Neural cell (in vitro differentiated cells): Measurements from ENCODE around the gene GBX2. TPM values are rescaled to one million over a fixed set of nuclear protein-coding genes. Genes with fewer than 3 reads are reported as not detected.

Experiments
- H2AFZ ChIP-seq: fragments of 200-600, 300-800 bp; sonication (generic), shearing (Covaris generic); 2 replicates; pipeline ENCODE4 v1.6.0; 2014; ENCODE audit warnings: low read depth, mild to moderate bottlenecking, antibody characterized with exemption, low read length, moderate library complexity
- H3F3A ChIP-seq: fragments of 200-600 bp; shearing (Covaris generic); 2 replicates; pipeline ENCODE4 v1.6.1; 2016; ENCODE audit warnings: mild to moderate bottlenecking, moderate library complexity, mixed read lengths, antibody characterized with exemption, low read length; ENCODE audit not compliant: insufficient read depth, poor library complexity, severe bottlenecking
- H3K27ac ChIP-seq: fragments of 200-600, 300-800 bp; sonication (generic), shearing (Covaris generic); 2 replicates; pipeline ENCODE4 v1.5.1; 2014; ENCODE audit warnings: mild to moderate bottlenecking, low read length, moderate library complexity
- H3K27me3 ChIP-seq: fragments of 300-800, 200-600 bp; sonication (generic), shearing (Covaris generic); 2 replicates; pipeline ENCODE4 v1.6.0; 2014; ENCODE audit warnings: mild to moderate bottlenecking, low read depth, low read length, moderate library complexity; ENCODE audit not compliant: insufficient read depth
- H3K36me3 ChIP-seq: fragments of 300-800, 200-600 bp; sonication (generic), shearing (Covaris generic); 2 replicates; pipeline ENCODE4 v1.5.1; 2014; ENCODE audit warnings: mild to moderate bottlenecking, antibody characterized with exemption, low read length, moderate library complexity; ENCODE audit not compliant: insufficient read depth
- H3K4me2 ChIP-seq: fragments of 300-800, 200-600 bp; sonication (generic), shearing (Covaris generic); 2 replicates; pipeline ENCODE4 v1.6.0; 2014; ENCODE audit warnings: mild to moderate bottlenecking, low read length
- H3K4me3 ChIP-seq: fragments of 300-800, 200-600 bp; sonication (generic), shearing (Covaris generic); 2 replicates; pipeline ENCODE4 v1.5.1; 2014; ENCODE audit warnings: mild to moderate bottlenecking, low read length, moderate library complexity
- H3K79me2 ChIP-seq: fragments of 200-600 bp; shearing (Covaris generic); replicated peaks from 2 replicates; pipeline ENCODE4 v1.6.0; 2014; ENCODE audit warnings: mild to moderate bottlenecking, low read length, moderate library complexity; ENCODE audit not compliant: insufficient read depth
- H3K9ac ChIP-seq: fragments of 300-800, 200-600 bp; sonication (generic), shearing (Covaris generic); 2 replicates; pipeline ENCODE4 v1.6.1; 2016; ENCODE audit warnings: mild to moderate bottlenecking, low read length, mixed read lengths
- H3K9me2 ChIP-seq: fragments of 200-600 bp; shearing (Covaris generic); 2 replicates; pipeline ENCODE4 v1.6.1; 2016; ENCODE audit warnings: mild to moderate bottlenecking, low read length, mixed read lengths; ENCODE audit not compliant: insufficient read depth
- H3K9me3 ChIP-seq: fragments of 200-600, 300-800 bp; sonication (generic), shearing (Covaris generic); 2 replicates; pipeline ENCODE4 v1.6.1; 2016; ENCODE audit warnings: mild to moderate bottlenecking, mixed run types, low read length, moderate library complexity, mixed read lengths
- H4K20me1 ChIP-seq: fragments of 200-600 bp; shearing (Covaris generic); 2 replicates; pipeline ENCODE4 v1.6.1; 2016; ENCODE audit warnings: mild to moderate bottlenecking, mixed run types; ENCODE audit not compliant: insufficient read depth
- CTCF ChIP-seq: fragments of 450-650 bp; IDR thresholded peaks from 2 replicates; pipeline ENCODE4 v1.5.1; 2014; ENCODE audit warnings: antibody characterized with exemption, mild to moderate bottlenecking, moderate library complexity; ENCODE audit not compliant: poor library complexity, severe bottlenecking
- EP300 ChIP-seq: fragments of 450-650 bp; conservative IDR thresholded peaks from 2 replicates; pipeline ENCODE4 v1.6.1; 2014; ENCODE audit warnings: antibody characterized with exemption, mild to moderate bottlenecking, moderate library complexity; ENCODE audit not compliant: poor library complexity, severe bottlenecking
- EZH2 ChIP-seq: fragments of 200-600, 300-800 bp; shearing (Covaris generic), sonication (generic); IDR thresholded peaks from 2 replicates; pipeline ENCODE4 v1.6.1; 2014; ENCODE audit warnings: antibody characterized with exemption, low read length, borderline replicate concordance, mild to moderate bottlenecking; ENCODE audit not compliant: insufficient read depth, poor library complexity, severe bottlenecking
- MXI1 ChIP-seq: fragments of 450-650 bp; conservative IDR thresholded peaks from 2 replicates; pipeline ENCODE4 v1.6.1; 2014; ENCODE audit warnings: antibody characterized with exemption, mild to moderate bottlenecking; ENCODE audit not compliant: poor library complexity, severe bottlenecking
- POLR2AphosphoS5 ChIP-seq: IDR thresholded peaks from 2 replicates; pipeline ENCODE4 v1.6.1; 2012
- RAD21 ChIP-seq: fragments of 450-650 bp; conservative IDR thresholded peaks from 2 replicates; pipeline ENCODE4 v1.6.1; 2014; ENCODE audit warnings: antibody characterized with exemption, mild to moderate bottlenecking, moderate library complexity
- REST ChIP-seq: IDR thresholded peaks from 2 replicates; pipeline ENCODE4 v1.6.1; 2012; ENCODE audit warnings: borderline replicate concordance
- SMC3 ChIP-seq: fragments of 450-650 bp; conservative IDR thresholded peaks from 2 replicates; pipeline ENCODE4 v1.6.1; 2014; ENCODE audit warnings: antibody characterized with exemption, mild to moderate bottlenecking, moderate library complexity; ENCODE audit not compliant: poor library complexity
- TAF1 ChIP-seq: IDR thresholded peaks from 2 replicates; pipeline ENCODE4 v1.6.1; 2012; ENCODE audit warnings: low read depth
- polyA plus RNA-seq: library from polyadenylated mRNA; depleted of rRNA; stranded (reverse); fragments of >200 nt; gene quantifications from 2 replicates; pipeline ENCODE4 v1.2.3, GENCODE V29; 2014

Gene GBX2
- polyA plus RNA-seq, 1 donor from 2014 or later: 0.92 TPM

- TF ChIP-seq POLR2AphosphoS5: no peak
- Histone ChIP-seq H3K4me3 (no peak overlapping the region), H3K9ac (no peak overlapping the region), H3K27me3 (peaks cover 7% of the 10 kb centered on the region), H3F3A (no peaks in the 10 kb centered on the region), H3K9me3 (no peaks in the 10 kb centered on the region), H3K27ac (no peak overlapping the region), H3K9me2 (no peaks in the 10 kb centered on the region), H3K4me2 (no peak overlapping the region), H2AFZ (no peak overlapping the region), H3K79me2 (no peaks in the 10 kb centered on the region), H3K36me3 (no peaks in the 10 kb centered on the region), H4K20me1 (no peaks in the 10 kb centered on the region)
Measured at GRCh38 chr2:236120829-236121228, 47.4 kb downstream of the GBX2 start.

- no peak overlapping the region for H3K4me3 ChIP-seq
- no peak overlapping the region for H3K27ac ChIP-seq
- H2AFZ ChIP-seq: no peak overlapping the region
- H3F3A ChIP-seq: no peaks in the 10 kb centered on the region
- no peaks in the 10 kb centered on the region for H3K36me3 ChIP-seq
- no peak for TF ChIP-seq MXI1
- TF ChIP-seq EP300: no peak
- TF ChIP-seq RAD21: no peak
- no peak for TF ChIP-seq EZH2
- no peak for TF ChIP-seq TAF1
- TF ChIP-seq REST: no peak
- no peak for TF ChIP-seq CTCF
- TF ChIP-seq SMC3: no peak
- TF ChIP-seq POLR2AphosphoS5: no peak
- no peak overlapping the region for H3K9ac ChIP-seq
- H3K4me2 ChIP-seq: no peak overlapping the region
- H4K20me1 ChIP-seq: no peaks in the 10 kb centered on the region
- no peaks in the 10 kb centered on the region for H3K79me2 ChIP-seq
- peaks cover 7% of the 10 kb centered on the region for H3K27me3 ChIP-seq
- no peaks in the 10 kb centered on the region for H3K9me3 ChIP-seq
- H3K9me2 ChIP-seq: no peaks in the 10 kb centered on the region
Measured at GRCh38 chr2:236120141-236120601, 48.0 kb downstream of the GBX2 start.

- Histone ChIP-seq H3K9ac (no peak overlapping the region), H3K27ac (no peak overlapping the region), H4K20me1 (no peaks in the 10 kb centered on the region), H3K9me2 (no peaks in the 10 kb centered on the region), H3F3A (no peaks in the 10 kb centered on the region), H3K36me3 (no peaks in the 10 kb centered on the region), H3K27me3 (peaks cover 7% of the 10 kb centered on the region), H3K4me3 (no peak overlapping the region), H3K9me3 (no peaks in the 10 kb centered on the region), H3K4me2 (no peak overlapping the region), H2AFZ (no peak overlapping the region), H3K79me2 (no peaks in the 10 kb centered on the region)
- TF ChIP-seq RAD21 (no peak), CTCF (no peak), EP300 (no peak), MXI1 (no peak), SMC3 (no peak), POLR2AphosphoS5 (no peak), EZH2 (no peak), TAF1 (no peak), REST (no peak)
Measured at GRCh38 chr2:236119476-236119875, 48.7 kb downstream of the GBX2 start.
